GM23338 (cell line): Measurements from ENCODE around the gene CCDC120. TPM values are rescaled to one million over a fixed set of nuclear protein-coding genes. Genes with fewer than 3 reads are reported as not detected.
A peak's percentile ranks its signal among the peaks of the same experiment; 100 is the strongest.

Experiments
- ATAC-seq: fragments of 200-7000 bp; cut with Tn5 transposase; 3 replicates; pipeline ENCODE4 v1.9.1; 2020
- DNase-seq: peaks from one replicate; pipeline ENCODE4 v3.0.0-alpha.2; 2015; ENCODE audit warnings: low spot score
- H2AFZ ChIP-seq: fragments of 200-600 bp; sonication (generic); 2 replicates; pipeline ENCODE4 v1.8.0; 2016; ENCODE audit warnings: antibody characterized with exemption, mild to moderate bottlenecking, moderate library complexity
- H3F3A ChIP-seq: fragments of 200-600 bp; sonication (generic); replicated peaks from 2 replicates; pipeline ENCODE4 v1.8.0; 2017; ENCODE audit warnings: antibody characterized with exemption, mixed run types, low read depth
- H3K27ac ChIP-seq: fragments of 200-600 bp; sonication (generic); 2 replicates; pipeline ENCODE4 v1.6.1; 2016; ENCODE audit warnings: low read depth
- H3K27me3 ChIP-seq: fragments of 200-600 bp; sonication (generic); 2 replicates; pipeline ENCODE4 v1.8.0; 2016; ENCODE audit warnings: mild to moderate bottlenecking, mixed run types, moderate library complexity; ENCODE audit not compliant: insufficient read depth
- H3K36me3 ChIP-seq: fragments of 200-600 bp; sonication (generic); 2 replicates; pipeline ENCODE4 v1.8.0; 2016; ENCODE audit warnings: mild to moderate bottlenecking; ENCODE audit not compliant: insufficient read depth
- H3K4me1 ChIP-seq: fragments of 200-600 bp; sonication (generic); 2 replicates; pipeline ENCODE4 v1.8.0; 2016; ENCODE audit warnings: mild to moderate bottlenecking, moderate library complexity; ENCODE audit not compliant: insufficient read depth
- H3K4me2 ChIP-seq: fragments of 200-600 bp; sonication (generic); 2 replicates; pipeline ENCODE4 v1.7.1; 2017; ENCODE audit warnings: mixed run types
- H3K4me3 ChIP-seq: fragments of 200-600 bp; sonication (generic); 2 replicates; pipeline ENCODE4 v1.6.1; 2016; ENCODE audit warnings: mixed run types
- H3K79me2 ChIP-seq: fragments of 200-600 bp; sonication (generic); replicated peaks from 2 replicates; pipeline ENCODE4 v1.8.0; 2017; ENCODE audit warnings: mild to moderate bottlenecking; ENCODE audit not compliant: insufficient read depth
- H3K9me2 ChIP-seq: fragments of 200-600 bp; sonication (generic); 2 replicates; pipeline ENCODE4 v1.8.0; 2017; ENCODE audit not compliant: insufficient read depth
- H4K20me1 ChIP-seq: fragments of 200-600 bp; sonication (generic); replicated peaks from 2 replicates; pipeline ENCODE4 v1.8.0; 2017; ENCODE audit warnings: mild to moderate bottlenecking; ENCODE audit not compliant: insufficient read depth
- H3K27ac Mint-ChIP-seq: 2 replicates; pipeline ENCODE4 v1.8.0; 2020; ENCODE audit warnings: inconsistent platforms, mild to moderate bottlenecking, moderate library complexity, mixed read lengths
- H3K27me3 Mint-ChIP-seq: 3 replicates; pipeline ENCODE4 v1.8.0; 2022; ENCODE audit warnings: low read depth, mild to moderate bottlenecking, moderate library complexity, mixed read lengths, inconsistent platforms; ENCODE audit not compliant: insufficient read depth, poor library complexity
- H3K36me3 Mint-ChIP-seq: 3 replicates; pipeline ENCODE4 v1.8.0; 2021; ENCODE audit warnings: low read depth, mild to moderate bottlenecking, inconsistent platforms, moderate library complexity, mixed read lengths
- H3K4me1 Mint-ChIP-seq: 3 replicates; pipeline ENCODE4 v1.8.0; 2020; ENCODE audit warnings: mild to moderate bottlenecking, inconsistent platforms, mixed read lengths
- H3K4me3 Mint-ChIP-seq: 3 replicates; pipeline ENCODE4 v1.8.0; 2021; ENCODE audit warnings: moderate library complexity, mild to moderate bottlenecking, inconsistent platforms, mixed read lengths
- H3K9me3 Mint-ChIP-seq: 3 replicates; pipeline ENCODE4 v1.8.0; 2020; ENCODE audit warnings: moderate library complexity, mild to moderate bottlenecking, inconsistent platforms, mixed read lengths
- NANOG ChIP-seq: IDR thresholded peaks from 2 replicates; pipeline ENCODE4 v1.6.1; 2016; ENCODE audit warnings: antibody characterized with exemption, borderline replicate concordance
- STAT1 ChIP-seq: IDR thresholded peaks from one replicate; pipeline ENCODE4 v1.6.1; 2016; ENCODE audit warnings: antibody characterized with exemption; ENCODE audit not compliant: unreplicated experiment
- ZNF114 ChIP-seq: fragments of 250-450 bp; sonication (Bioruptor Pico); IDR thresholded peaks from 2 replicates; pipeline ENCODE4 v1.5.0; 2020; ENCODE audit warnings: mild to moderate bottlenecking, moderate library complexity
- ZNF331 ChIP-seq: fragments of 250-450 bp; sonication (Bioruptor Pico); IDR thresholded peaks from 2 replicates; pipeline ENCODE4 v1.5.0; 2020; ENCODE audit warnings: low read depth, mild to moderate bottlenecking, moderate library complexity
- polyA plus RNA-seq: library from polyadenylated mRNA; unstranded; fragments of >200 nt; fragmentation: Nextera tagmentation; extraction: Ambion mirVana; gene quantifications from 2 replicates; pipeline ENCODE4 v1.2.1, GENCODE V29; 2016
- total RNA-seq: library from RNA; depleted of rRNA; stranded (reverse); fragments of >200 nt; shearing (Covaris generic); gene quantifications from 2 replicates; pipeline ENCODE4 v1.2.3, GENCODE V29; 2014
- TF ChIP-seq, protein P1 (sequence below): IDR thresholded peaks from 2 replicates; pipeline ENCODE4 v1.6.1; 2016; ENCODE audit warnings: antibody characterized with exemption
- TF ChIP-seq, protein P2 (sequence below), 2 experiments: fragments of 200-600 bp in 1 of 2; sonication (generic) in 1 of 2; conservative IDR thresholded peaks; 2 replicates each; pipeline versions ENCODE4 v1.5.1 to v1.6.1; 2016 to 2017; ENCODE audit warnings: antibody characterized with exemption in 2 of 2, low read depth in 2 of 2, mild to moderate bottlenecking in 2 of 2, moderate library complexity in 1 of 2

Gene CCDC120
- total and polyA plus RNA-seq, 2 experiments from 2014 or later: 3.3 to 9.9 TPM

DNA sequence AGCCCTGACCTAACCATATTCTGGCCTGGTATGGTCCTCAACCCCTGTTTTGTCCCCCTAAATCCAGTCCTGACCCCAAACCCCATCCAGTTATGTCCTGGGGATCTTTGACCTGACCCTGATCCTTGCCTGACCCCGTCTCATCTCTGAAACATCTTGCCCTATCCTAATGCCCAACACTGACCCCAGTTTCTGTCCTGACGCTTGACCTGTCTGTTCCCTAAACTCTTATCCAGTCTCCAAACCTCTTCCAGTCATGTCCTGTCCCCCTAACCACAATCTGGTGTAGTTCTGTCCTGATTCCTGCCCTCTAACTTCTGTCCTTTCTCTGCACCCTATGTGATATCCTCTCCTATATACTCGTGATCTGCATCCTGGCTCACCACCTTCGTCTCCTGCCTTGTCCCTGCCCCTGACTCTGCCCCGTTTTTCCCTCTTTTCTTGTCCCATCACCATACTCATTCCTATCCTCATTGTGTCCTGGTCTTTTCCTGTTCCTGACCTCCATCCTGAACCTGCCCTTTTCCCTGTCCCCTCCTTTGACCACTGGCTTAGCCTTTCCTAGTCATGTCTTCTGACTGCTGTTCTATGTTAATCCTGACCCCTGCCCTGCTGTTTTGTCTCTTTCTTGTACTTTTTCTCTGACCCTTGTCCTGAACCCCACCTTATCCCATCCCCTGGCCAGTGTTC lies 4.6 kb upstream of the CCDC120 start:
- Mint-ChIP-seq H3K36me3 (peaks cover 6% of the 10 kb centered on the region; the same call in 1 of the 3 replicates), H3K4me3 (peak overlapping the region; percentile 76), H3K9me3 (no peaks in the 10 kb centered on the region), H3K27ac (no peak overlapping the region; the same call in 1 of the 2 replicates), H3K4me1 (peaks cover 15% of the 10 kb centered on the region), H3K27me3 (peaks cover 4% of the 10 kb centered on the region)
- TF ChIP-seq, protein P1, sequence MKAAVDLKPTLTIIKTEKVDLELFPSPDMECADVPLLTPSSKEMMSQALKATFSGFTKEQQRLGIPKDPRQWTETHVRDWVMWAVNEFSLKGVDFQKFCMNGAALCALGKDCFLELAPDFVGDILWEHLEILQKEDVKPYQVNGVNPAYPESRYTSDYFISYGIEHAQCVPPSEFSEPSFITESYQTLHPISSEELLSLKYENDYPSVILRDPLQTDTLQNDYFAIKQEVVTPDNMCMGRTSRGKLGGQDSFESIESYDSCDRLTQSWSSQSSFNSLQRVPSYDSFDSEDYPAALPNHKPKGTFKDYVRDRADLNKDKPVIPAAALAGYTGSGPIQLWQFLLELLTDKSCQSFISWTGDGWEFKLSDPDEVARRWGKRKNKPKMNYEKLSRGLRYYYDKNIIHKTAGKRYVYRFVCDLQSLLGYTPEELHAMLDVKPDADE: no peak
- TF ChIP-seq ZNF331 (CRISPR knock-in tag) (no peak), NANOG (no peak), ZNF114 (CRISPR knock-in tag) (no peak)
- Histone ChIP-seq H3F3A (no peaks in the 10 kb centered on the region), H2AFZ (no peak overlapping the region), H3K27me3 (no peaks in the 10 kb centered on the region), H3K36me3 (no peaks in the 10 kb centered on the region), H3K4me2 (peak overlapping the region; percentile 71), H3K9me2 (no peaks in the 10 kb centered on the region), H3K4me3 (peak overlapping the region; percentile 63), H3K27ac (no peak overlapping the region), H3K4me1 (0 out of 2 replicates have a peak, but pooled peaks cover 3% of the 10 kb centered on the region), H4K20me1 (no peaks in the 10 kb centered on the region), H3K79me2 (peaks cover 19% of the 10 kb centered on the region)
- ATAC-seq (no peak), DNase-seq (no peak)

DNA sequence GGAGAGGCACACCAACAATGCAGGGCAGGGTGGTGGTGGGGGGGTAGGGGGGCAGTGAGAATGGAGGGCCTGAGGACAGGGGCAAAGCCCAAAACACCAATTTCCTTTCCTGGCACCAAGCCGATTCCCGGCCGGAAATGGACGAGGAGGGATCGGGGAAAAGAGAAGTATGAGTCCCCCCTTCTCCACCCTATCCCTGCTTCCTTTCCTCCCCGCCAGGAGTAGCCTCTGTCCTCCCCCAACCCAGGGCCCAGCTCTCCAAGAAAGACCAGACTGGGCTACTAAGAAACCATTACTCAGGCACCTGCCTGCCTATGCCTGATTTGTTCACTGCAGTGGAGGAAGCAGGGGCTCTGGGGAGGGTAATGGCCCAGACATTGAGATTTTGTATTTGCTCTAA lies 402 bp downstream of the CCDC120 start:
- peaks cover 8% of the 10 kb centered on the region for H3K4me1 Mint-ChIP-seq
- Histone ChIP-seq H4K20me1 (no peaks in the 10 kb centered on the region), H3K4me1 (0 out of 2 replicates have a peak, but pooled peaks cover under 1% of the 10 kb centered on the region), H3F3A (no peaks in the 10 kb centered on the region), H3K4me3 (peak overlapping the region; percentile 55), H3K27ac (0 out of 2 replicates have a peak overlapping the region, but pooled peaks have one; percentile 14), H2AFZ (no peak overlapping the region), H3K79me2 (peaks cover 21% of the 10 kb centered on the region), H3K27me3 (no peaks in the 10 kb centered on the region), H3K36me3 (no peaks in the 10 kb centered on the region), H3K4me2 (peak overlapping the region; percentile 74), H3K9me2 (no peaks in the 10 kb centered on the region)
- no peak for DNase-seq
- H3K27me3 Mint-ChIP-seq: no peaks in the 10 kb centered on the region
- TF ChIP-seq, protein P2, sequence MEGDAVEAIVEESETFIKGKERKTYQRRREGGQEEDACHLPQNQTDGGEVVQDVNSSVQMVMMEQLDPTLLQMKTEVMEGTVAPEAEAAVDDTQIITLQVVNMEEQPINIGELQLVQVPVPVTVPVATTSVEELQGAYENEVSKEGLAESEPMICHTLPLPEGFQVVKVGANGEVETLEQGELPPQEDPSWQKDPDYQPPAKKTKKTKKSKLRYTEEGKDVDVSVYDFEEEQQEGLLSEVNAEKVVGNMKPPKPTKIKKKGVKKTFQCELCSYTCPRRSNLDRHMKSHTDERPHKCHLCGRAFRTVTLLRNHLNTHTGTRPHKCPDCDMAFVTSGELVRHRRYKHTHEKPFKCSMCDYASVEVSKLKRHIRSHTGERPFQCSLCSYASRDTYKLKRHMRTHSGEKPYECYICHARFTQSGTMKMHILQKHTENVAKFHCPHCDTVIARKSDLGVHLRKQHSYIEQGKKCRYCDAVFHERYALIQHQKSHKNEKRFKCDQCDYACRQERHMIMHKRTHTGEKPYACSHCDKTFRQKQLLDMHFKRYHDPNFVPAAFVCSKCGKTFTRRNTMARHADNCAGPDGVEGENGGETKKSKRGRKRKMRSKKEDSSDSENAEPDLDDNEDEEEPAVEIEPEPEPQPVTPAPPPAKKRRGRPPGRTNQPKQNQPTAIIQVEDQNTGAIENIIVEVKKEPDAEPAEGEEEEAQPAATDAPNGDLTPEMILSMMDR (conservative IDR thresholded peaks at IDR 0.05; ENCODE audit: low read depth in 2 of 2): no peak
- H3K4me3 Mint-ChIP-seq: peak overlapping the region; percentile 78
- ATAC-seq: peak; percentile 37
- H3K9me3 Mint-ChIP-seq: no peaks in the 10 kb centered on the region
- peaks cover 12% of the 10 kb centered on the region; the same call in 2 of the 3 replicates for H3K36me3 Mint-ChIP-seq
- peak overlapping the region; percentile 48; the same call in 1 of the 2 replicates for H3K27ac Mint-ChIP-seq

DNA sequence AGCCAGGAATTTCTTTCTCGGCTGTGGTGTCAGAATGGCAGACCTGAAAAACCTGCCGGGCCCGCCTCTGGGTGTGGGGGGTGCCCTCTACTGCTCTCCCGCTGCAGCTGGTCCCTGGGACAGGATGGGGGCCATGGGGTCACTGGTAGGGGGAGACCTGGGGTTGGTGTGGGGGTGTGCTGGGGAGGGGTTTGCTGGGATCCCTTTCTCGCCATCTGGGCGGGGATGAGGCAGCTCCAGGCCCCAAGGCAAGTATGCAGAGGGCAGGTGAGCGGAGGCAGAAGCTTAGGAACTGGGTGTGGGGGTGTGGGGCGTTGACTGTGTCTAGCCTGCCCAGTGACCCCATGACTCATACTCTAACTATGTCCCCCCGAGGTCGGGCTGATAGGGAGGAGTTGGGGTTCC lies 884 bp downstream of the CCDC120 start:
- peak overlapping the region; percentile 55 for H3K4me3 ChIP-seq
- H3K4me3 Mint-ChIP-seq: peak overlapping the region; percentile 78
- H3K27ac Mint-ChIP-seq: no peak overlapping the region; the same call in 1 of the 2 replicates

More for the DNA sequence above, 884 bp downstream of the CCDC120 start:
- Mint-ChIP-seq H3K27me3 (no peaks in the 10 kb centered on the region), H3K36me3 (peaks cover 9% of the 10 kb centered on the region; the same call in 2 of the 3 replicates), H3K4me1 (peaks cover 4% of the 10 kb centered on the region; the same call in 2 of the 3 replicates), H3K9me3 (no peaks in the 10 kb centered on the region)
- DNase-seq (peak; percentile 43), ATAC-seq (peak; percentile 60)
- Histone ChIP-seq H3K79me2 (peaks cover 17% of the 10 kb centered on the region), H3K4me2 (peak overlapping the region; percentile 74), H3K9me2 (no peaks in the 10 kb centered on the region), H3K27me3 (no peaks in the 10 kb centered on the region), H3K36me3 (no peaks in the 10 kb centered on the region), H3K4me1 (no peaks in the 10 kb centered on the region), H3F3A (no peaks in the 10 kb centered on the region), H2AFZ (no peak overlapping the region), H3K27ac (0 out of 2 replicates have a peak overlapping the region, but pooled peaks have one; percentile 14), H4K20me1 (no peaks in the 10 kb centered on the region)
- TF ChIP-seq NANOG (no peak), ZNF114 (CRISPR knock-in tag) (no peak), ZNF331 (CRISPR knock-in tag) (no peak), STAT1 (no peak)
